PC-9 (cell line): ENCODE measurements around the gene ZSWIM3.

Experiments used
- CTCF ChIP-seq: fragments of 200-600 bp; sonication (generic); conservative IDR thresholded peaks from 2 replicates; pipeline ENCODE4 v1.6.1; 2017; ENCODE audit warnings: mixed run types, antibody characterized with exemption, mild to moderate bottlenecking, moderate library complexity
- EZH2 ChIP-seq: fragments of 200-600 bp; sonication (generic); IDR thresholded peaks from 2 replicates; pipeline ENCODE4 v1.8.0; 2017; ENCODE audit warnings: antibody characterized with exemption, low read depth

- TF ChIP-seq CTCF (no peak), EZH2 (no peak)
Observed at GRCh38 chr20:45913116-45913515, 55.7 kb downstream of the ZSWIM3 start.
